ENCODE data around the gene PDE4B.

DNA sequence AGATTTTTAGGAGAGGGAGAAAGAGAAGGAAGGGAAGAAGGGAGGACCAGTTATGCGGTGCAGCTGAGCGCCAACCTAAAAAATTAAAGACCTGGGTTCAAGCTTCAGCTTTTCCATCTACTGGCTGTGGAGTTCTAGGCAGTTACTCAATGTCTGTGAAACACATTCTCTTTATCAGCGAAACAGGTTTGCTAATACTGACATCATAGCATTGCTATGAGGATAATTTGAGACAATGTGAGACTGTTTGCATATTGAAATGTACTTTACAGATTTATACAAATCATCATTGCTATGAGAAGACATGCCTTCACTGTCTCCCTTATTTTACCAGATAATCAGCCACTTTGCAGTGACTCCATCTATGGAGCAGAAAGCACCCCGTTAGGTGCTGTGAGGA, 518.4 kb downstream of the PDE4B start:
- TF ChIP-seq POLR2A (IDR thresholded peaks at IDR 0.05): no peak
- TF ChIP-seq, protein P1, sequence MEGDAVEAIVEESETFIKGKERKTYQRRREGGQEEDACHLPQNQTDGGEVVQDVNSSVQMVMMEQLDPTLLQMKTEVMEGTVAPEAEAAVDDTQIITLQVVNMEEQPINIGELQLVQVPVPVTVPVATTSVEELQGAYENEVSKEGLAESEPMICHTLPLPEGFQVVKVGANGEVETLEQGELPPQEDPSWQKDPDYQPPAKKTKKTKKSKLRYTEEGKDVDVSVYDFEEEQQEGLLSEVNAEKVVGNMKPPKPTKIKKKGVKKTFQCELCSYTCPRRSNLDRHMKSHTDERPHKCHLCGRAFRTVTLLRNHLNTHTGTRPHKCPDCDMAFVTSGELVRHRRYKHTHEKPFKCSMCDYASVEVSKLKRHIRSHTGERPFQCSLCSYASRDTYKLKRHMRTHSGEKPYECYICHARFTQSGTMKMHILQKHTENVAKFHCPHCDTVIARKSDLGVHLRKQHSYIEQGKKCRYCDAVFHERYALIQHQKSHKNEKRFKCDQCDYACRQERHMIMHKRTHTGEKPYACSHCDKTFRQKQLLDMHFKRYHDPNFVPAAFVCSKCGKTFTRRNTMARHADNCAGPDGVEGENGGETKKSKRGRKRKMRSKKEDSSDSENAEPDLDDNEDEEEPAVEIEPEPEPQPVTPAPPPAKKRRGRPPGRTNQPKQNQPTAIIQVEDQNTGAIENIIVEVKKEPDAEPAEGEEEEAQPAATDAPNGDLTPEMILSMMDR (IDR thresholded peaks at IDR 0.05): no peak

All from lower leg skin (tissue), 3 donors.